NCI-H345 treated with DMSO at 0.1 percent for 48 hours (cell line): ENCODE measurements around the gene SAMD4A.
"Not testable (repeated sequence)": the region's sequence is repeated elsewhere in the genome, so short reads cannot be mapped to it uniquely, and the experiment has no call there.

Experiments used
- DNase-seq: peaks from one replicate; lab custom pipeline; 2025; ENCODE audit not compliant: unreplicated experiment; lab: John Stamatoyannopoulos, UW

SAMD4A gene

DNA sequence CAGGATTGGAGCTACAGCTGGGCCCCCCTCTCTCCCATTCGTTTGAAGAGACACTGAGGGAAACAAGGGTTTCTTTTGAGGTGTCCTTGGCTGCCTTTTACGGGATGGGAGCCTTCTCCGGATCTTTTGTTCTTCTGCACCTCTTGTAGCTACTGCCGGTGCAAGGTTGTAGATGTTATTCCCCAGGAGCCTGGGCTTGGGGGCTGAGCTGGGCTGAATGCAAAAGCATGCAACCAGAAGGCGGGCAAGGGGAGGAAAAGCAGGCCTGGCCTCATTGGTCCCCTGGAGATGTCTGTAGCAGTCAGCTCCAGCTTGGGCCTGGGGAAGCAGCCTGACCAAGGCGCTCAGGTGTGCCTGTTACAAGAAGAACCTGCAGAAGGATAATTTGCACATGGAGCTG is 225.4 kb downstream of the SAMD4A start:
- DNase-seq, result no peak

GRCh38 chr14:54794159-54794558 is 227.2 kb downstream of the SAMD4A start:
- no peak for DNase-seq

- DNase-seq, result no peak
Observed at GRCh38 chr14:54794796-54795195, 227.9 kb downstream of the SAMD4A start.

DNA sequence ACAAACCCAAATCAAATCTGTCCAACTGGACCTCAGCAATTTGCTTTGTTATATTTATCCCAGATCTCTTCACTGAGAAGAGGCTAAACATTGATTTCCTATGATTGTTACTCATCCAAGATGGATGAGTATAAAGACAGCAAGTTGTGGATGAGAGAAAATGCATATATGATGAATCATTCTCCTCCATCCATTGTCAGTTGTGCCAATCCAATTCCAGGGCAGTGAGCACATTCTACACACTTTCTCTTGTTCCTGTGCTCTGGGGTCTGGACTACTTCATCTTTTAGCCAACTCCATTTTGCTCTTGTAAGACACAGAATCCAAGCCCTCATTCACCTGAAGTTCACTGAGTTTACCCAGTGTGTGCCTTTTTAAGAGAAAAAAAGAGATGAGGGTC is 230.0 kb downstream of the SAMD4A start:
- no peak for DNase-seq

GRCh38 chr14:54797556-54797955 is 230.6 kb downstream of the SAMD4A start:
- no peak for DNase-seq

DNA sequence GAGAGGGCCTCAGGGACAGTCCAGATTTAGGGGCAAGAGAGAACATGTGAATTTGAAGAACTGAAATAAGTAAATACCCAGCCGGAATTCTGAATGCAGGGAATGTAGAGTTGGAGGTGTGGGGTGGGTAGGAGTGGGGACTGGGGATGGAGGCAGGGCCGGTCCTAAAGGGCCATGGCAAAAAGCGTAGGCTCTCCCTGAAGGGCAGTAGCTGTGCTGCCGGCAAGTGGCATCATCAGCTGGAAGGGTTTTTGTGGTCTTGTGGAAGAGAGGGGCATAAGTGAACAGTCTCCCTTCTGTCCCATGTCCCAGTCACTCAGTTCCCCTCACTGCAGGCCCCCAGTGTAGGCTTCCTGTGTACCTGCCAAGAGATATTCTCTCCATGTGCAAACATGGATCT is 231.1 kb downstream of the SAMD4A start:
- DNase-seq, result no peak

DNA sequence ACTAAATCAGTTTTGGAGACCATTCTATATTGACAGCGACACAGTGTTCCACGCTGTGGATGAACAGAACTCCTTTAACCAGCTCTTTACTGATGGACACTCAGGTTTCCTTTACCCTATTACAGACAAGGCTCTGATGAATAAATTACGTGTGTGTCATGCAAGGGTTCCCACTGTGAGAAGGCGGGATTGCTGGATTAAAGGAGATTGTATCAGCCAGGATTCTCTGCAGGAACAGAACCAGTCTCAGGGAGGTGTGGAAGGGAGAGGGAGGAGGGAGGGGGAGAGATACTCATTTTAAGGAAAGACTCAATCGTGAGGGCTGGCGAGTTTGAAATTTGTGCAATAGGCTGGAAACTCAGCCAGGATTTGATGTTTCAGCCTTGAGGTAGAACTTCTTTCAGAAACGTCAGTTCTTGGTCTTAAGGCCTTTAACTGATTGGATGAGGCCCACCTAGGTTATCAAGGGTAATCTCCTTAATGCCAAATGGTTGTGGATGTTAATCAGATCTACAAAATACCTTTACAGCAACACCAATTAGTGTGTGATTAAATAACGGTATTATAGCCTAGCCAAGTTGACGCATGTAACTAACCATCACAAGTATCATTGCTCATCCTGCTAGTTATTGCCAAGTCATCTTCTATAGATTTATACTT is 231.7 kb downstream of the SAMD4A start:
- no peak for DNase-seq

DNA sequence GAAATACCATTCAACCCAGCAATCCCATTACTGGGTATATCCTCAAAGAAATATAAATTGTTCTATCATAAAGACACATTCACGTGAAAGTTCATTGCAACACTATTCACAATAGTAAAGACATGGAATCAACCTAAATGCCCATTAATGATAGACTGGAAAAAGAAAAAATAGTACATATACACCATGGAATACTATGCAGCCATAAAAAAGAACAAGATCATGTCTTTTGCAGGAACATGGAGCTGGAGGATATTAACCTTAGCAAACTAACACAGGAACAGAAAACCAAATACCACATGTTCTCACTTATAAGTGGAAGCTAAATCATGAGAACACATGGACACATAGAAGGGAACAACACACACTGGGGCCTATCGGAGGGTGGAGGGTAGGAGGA is 234.6 kb downstream of the SAMD4A start:
- not testable (repeated sequence) for DNase-seq

- DNase-seq, result no peak
Observed at GRCh38 chr14:54803396-54803795, 236.5 kb downstream of the SAMD4A start.

GRCh38 chr14:54803926-54804537 is 237.1 kb downstream of the SAMD4A start:
- no peak for DNase-seq

DNA sequence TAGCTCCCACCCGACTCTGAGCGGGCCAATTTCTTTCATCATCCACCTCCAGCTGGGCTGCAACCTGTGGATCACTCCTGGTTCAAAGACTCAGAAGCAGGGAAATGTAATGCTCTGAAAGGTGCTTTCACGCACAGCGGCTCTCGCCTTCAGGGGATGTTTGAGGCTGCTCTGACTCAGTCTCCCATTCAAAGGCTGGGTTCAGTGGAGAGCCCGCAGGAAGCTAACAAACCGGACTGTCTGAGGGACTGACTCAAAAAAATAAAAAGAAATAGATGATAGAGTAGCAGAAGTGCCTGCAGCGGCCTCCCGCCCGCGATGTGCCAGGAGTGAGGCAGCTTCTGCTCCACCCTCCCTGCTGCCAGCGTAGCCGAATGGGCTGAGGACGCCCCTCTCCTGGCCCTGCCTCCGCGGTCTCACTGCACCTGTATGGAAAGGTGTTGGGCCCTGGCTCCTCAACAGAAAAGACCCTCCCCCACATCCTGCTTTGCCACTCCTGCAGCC is 237.7 kb downstream of the SAMD4A start:
- no peak for DNase-seq

GRCh38 chr14:54805070-54805444 is 238.1 kb downstream of the SAMD4A start:
- no peak for DNase-seq

DNA sequence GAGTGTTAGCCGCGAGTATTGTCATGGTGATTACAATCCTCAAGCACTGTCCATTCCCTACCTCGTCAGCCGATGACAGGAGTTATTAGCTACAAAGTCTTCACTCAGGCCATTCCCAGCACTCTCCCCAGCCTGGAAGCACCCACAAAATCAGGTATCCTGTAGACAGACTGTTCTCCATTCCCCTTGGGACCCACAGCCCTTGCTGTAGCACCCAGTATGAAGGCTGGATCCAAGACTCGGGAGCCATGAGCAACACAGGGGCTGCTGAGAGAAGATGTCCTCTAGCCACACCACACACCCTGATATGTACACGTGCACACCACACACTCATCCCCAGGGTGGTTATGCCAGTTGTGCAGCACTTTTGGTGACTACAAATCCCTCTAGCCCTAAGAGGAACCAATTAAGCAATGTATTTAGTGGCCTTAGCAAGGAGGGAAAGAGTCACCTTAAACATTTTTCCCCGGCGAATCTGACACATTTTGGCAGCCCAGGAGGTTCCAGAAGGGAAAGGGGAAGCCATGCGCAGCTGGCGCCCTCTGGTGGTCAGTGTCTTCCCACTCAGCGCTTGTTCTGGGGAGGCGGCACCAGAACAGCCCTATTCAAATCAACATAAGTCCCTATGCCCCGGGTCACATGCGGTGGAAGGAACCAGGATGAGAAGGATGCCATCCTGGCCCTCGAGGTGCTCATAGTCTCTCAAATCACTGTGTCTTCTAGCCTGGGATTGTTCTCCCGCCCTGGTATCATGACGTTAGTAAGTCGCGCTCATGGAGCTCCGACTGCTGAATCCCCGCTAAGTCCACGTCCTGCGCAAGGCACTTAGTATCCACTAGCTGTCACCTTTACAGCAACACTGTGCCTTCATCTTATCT is 238.8 kb downstream of the SAMD4A start:
- DNase-seq, result peak; percentile 75

- DNase-seq, result no peak
Observed at GRCh38 chr14:54806616-54807015, 239.7 kb downstream of the SAMD4A start.

DNA sequence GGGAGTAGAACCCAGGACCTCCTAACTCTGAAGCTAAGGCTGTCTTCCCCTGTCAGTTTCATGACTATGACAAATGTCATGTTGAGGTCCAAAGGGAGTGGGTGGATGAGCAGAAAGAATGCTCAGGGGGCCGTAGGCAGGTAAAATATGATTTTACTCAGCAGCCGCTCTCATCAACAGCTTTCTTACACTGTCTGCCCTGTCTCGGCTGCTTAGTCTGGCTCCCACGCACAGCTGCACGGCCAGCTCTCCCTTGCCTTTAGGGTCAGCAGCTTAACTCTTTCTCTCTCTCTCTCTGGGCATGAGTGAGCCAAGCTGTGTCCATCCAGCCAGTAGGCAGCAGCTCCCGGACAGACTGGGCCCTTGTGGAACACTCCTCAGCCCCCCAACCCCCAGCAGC is 240.5 kb downstream of the SAMD4A start:
- DNase-seq, result no peak

GRCh38 chr14:54807881-54808280 is 241.0 kb downstream of the SAMD4A start:
- no peak for DNase-seq

DNA sequence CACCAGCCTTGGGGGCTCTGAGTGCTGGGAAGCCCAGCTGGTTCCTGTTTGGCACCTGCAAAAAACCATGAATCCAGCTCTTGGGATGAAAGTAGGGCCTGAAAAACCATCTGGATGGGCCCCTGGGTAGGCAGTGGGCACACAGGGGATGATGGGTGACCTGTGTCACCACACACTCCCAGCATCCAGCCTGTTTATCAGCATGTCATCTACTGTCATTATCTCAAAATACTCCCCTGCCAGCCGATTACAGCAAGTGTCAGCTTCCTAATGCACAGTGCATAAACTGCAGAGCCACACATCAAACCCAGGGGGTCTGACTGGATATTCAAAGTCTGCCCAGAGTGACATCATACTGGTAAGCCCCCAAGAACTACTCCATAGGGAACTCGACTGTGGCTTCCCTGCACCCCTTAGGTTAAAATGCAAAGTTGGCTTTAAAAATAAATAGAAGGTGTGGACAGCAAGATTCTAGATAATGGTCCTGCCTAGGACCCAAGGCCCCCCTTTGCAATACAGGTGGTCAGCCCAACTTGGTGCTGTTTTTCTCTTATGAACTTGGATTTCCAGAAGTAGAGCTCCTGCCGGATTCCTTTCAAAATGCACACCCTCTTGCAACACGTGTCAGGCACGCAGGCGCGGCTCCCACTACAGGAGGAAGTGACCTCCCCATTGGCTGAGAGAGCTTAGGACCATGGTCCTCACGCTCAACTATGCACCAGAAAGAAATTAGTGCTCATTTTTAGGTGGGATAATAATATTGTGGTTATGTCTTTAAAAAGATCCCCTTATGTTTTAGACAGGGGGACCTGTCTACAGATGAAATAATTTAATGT is 241.6 kb downstream of the SAMD4A start:
- no peak for DNase-seq

- DNase-seq, result no peak
Observed at GRCh38 chr14:54809767-54810166, 242.8 kb downstream of the SAMD4A start.

GRCh38 chr14:54812617-54813016 is 245.7 kb downstream of the SAMD4A start:
- DNase-seq, result no peak

DNA sequence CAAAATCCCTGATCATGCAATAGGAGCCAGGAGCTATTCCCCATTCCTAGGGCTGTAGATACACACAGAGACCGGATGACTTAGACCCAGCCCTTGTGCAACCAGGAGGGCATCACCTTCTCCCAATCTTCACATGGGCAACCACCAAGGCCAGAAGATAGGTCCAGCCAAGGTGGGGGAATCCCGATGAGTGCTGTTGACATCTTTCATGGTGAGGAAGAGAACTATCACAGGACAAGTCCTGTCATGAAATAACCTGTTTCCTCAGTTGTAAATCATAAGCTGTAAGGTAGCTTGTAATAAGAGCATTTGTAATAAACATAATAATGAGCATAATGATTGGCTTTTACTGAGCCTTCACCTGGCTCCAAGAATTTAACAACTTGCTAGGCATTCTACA is 246.2 kb downstream of the SAMD4A start:
- no peak for DNase-seq

DNA sequence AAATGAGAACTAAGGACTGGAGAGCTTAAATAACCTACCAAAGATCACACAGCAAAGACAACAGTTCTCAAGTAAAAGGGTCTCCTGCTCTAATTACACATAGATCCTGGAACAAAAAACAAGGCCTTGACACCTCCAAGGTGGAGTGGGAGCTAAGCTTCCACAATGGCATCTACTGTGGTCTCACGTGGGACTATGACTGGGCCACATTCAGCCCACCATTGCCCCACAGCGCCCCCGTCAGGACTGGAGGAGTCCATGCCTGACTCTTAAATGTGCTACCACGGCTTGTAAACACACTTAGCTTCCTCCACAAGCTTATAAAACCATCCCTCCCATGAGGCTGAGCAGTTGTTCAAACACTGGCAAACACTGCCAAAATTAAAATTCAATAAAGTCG is 247.1 kb downstream of the SAMD4A start:
- DNase-seq, result no peak
